ENCODE measurements around the gene MAGEF1.
"Not testable (repeated sequence)": the region's sequence is repeated elsewhere in the genome, so short reads cannot be mapped to it uniquely, and the experiment has no call there.

MAGEF1 gene

DNA sequence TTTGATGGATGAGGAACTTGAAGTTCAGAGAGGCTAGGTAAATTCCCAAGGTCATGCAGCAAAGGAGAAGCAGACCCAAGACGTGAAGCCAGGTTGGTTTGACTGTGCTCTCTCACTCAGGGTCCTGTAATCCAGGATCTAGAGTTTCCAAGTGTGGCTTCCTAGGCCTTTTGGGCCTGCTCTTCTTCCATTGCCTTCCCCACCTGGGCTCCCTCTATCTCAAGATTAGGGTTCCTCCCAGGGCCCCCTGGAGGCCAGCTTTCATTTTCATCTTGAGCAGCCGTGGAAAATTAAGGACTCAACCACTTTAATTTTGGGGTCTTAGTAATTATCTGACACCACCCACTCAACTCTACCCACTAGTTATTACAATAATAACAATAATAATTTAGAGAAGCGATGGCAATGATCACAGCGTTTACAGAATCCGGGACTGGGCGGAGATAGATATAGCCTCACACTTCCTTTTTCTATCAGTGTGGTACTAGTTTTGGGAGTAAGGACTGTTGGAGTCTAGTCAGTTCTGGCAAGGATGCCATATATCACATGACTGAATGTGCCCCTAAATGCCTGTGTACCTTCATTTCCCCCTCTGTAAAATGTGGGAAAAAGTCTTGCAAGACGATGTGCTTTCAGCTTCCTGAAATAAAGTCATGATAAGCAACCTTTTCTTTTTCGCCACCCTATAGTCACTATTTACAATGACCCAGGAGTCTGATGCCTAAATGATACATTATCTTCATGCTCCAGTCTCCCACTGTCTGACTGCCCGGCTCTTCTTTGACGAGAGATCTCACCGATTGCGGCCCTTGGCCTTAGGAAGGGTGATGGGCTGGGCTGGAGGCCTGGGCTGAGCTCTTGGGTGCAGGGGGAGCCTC is 30.2 kb upstream of the MAGEF1 start:
- DNase-seq, result no peak

DNA sequence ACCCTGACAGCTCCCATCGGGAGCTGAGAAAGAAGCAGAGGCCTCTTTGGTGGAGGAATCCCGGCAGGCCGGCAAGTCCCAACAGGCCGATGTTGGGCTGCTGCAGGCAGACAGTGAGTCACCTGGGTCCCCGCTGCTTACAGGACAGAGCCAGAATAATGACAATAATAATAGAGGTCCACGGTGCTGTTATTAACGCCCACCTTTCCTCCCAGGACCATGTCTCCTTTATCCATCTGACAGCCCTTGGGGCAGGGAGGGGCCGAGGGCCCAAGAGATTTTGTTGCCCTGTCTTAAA is 29.3 kb upstream of the MAGEF1 start:
- no peak for DNase-seq

DNA sequence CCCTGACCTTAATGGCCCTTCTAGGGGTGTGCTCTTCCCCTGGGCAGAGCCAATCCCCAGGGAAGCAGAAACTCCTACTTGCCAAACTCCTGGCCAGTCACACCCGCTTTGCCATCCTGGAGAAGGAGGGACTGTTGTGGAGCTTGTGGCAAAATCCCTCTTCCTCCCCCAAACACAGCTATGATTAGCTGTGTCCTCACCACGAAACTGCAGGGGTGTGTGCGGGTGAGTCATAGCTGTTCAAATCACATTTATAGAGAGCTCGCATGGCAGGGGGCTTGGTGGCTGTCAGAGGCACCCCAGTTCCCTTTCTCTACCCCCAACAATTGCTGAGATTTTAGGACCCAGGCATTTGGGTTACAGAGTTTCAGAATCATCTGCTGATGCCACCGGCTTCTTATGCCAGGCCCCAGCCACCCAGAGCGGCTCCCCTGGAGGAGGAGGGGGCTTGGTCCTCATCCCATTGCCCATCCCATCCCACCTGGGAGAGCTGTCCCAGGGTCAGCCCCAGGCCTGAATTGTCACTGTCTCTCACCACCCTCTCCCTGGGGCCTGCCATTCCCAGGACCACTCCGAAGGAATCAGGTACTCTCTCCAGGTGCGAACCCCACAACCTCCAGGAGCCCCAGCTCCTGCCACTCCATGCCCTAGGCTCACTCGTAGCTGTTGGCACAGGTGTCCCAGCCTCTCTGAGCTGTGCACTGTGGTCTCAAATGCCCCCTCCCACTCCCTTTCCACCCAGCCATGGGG is 28.8 kb upstream of the MAGEF1 start:
- DNase-seq, result peak; percentile 61

DNA sequence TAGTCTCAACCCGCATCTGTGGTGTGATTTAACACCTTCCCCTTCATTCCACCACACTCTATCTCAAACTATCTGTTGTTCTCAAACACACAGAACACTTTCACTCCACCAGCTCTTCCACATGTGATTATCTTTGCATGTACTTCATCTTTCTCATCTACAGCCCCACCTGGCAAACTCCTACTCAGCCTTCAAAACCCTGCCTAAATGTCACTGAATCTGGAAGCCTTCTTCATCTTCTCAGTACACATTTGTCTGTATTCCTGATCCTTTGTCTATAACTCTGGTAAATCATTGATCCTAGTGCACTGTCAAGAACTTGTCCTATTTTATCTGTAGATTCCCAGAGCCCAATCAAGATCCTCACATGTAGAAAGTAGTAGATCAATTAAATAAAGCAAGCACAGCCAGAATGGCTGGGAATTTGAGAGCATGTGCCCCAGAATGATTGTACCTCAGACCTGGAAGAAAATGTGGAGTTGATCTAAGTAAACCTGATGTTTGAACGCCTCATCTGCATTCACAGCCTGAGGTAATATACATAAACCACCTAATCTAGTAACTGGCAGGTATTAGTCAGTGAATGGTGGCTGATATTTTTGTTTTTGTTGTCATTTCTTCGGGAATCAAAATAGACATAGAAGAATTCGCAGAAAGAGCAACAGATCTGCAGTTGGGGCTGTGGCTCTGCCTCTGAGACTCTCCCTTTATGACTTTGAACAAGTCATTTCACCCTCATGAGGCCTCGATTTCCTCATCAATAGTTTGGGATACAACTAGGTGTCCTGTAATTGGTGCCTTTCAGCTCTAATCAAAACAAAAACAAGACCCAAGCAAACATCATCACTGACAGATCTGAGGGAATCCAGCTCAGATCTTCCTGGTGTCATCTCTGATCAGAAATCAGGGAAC is 28.0 kb upstream of the MAGEF1 start:
- DNase-seq, result no peak

DNA sequence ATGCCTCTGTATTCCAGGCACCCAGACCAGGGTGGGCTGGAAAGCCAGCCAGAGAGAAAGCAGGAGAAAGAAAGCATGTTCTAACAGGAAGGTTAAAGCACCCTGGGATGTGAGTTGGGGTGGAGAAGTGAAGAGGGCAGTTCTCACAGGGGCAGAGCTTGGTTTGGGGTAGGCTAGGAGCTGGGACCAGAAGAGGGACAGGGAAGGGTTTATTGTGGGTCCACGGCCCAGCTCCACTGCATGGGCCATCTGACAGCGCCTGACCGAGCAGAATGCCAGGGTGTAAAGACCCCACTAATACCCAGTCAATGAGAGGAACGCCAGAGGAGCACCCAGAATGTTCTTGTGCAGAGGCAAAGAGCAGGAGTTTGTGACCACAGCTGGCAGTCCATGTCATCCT is 27.1 kb upstream of the MAGEF1 start:
- no peak for DNase-seq

DNA sequence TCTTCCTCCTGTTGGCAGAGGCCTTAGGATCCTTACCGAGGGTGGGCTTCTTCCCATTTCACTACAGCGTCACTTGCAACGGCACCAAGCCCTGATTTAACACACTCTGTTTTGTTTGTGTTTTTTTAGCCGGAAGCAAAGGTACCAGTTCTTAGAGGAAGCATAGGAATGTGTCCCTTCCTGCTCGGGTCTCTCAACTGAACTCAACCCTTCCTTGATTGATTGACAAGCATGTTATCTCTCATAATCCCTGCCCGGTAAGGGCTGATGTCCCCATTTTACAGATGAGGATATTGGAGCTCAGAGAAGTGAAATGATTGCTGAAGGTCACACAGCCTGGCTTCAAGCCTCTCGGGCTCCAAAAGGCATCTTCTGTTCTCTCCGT is 26.6 kb upstream of the MAGEF1 start:
- DNase-seq, result no peak

DNA sequence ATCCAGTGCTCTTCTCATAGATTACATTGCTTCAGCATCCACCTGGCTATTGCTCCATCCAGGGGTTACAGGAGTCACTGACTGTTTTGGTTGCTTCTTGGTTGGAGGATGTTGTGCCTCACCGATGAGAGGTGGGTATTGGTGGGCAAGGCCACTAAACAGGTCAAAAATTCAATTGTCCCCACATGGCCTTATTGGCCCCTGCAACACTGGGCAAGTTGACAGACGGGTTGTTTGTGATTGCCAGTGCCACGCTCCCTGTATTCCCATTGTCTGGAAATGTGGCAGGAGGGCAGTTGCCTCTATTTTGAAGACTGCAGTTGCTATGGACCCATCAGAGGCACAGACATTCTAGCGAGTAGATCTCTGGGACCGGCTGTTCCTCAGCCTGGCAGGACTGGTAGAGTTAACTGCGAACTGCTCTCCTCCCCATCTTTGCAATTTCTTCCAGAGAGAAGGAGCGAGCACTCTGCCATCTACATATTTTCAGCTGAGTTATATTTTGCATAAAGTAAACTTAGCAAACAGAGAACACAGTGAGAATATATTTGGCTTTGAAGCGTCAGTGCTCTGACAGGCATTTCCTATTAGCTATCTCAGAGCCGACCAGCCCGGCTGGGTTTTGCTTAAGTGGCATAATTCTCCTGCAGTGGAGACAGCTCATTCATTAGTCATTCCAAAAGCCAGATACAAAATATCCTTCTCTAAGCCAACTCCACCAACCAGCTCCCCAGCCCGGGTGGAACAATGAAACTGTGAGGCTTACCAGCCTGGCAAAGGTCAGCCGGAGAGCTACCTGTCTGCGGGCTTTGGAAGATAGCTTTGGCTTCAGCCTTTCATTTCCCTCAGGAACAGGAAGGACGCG is 26.0 kb upstream of the MAGEF1 start:
- peak; percentile 82 for DNase-seq

DNA sequence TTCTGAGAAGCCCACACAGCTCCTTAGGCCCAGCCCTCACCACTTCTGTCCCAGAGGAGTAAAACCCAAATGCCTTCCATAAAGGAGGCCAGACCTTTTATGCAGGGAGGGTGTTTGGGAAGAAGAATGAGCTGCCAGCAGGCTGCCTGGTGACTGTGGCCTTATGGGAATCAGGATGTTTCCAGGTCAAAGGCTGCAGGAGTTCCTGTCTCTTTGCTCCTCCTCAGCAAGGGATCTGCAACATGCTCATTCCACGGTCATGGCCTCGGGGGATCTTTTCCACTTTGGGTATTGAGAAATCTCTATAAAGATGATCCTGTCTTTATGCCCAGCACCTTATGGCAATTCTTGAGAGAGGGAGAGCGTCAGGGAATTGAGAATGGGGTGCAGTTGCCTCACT is 25.2 kb upstream of the MAGEF1 start:
- no peak for DNase-seq

DNA sequence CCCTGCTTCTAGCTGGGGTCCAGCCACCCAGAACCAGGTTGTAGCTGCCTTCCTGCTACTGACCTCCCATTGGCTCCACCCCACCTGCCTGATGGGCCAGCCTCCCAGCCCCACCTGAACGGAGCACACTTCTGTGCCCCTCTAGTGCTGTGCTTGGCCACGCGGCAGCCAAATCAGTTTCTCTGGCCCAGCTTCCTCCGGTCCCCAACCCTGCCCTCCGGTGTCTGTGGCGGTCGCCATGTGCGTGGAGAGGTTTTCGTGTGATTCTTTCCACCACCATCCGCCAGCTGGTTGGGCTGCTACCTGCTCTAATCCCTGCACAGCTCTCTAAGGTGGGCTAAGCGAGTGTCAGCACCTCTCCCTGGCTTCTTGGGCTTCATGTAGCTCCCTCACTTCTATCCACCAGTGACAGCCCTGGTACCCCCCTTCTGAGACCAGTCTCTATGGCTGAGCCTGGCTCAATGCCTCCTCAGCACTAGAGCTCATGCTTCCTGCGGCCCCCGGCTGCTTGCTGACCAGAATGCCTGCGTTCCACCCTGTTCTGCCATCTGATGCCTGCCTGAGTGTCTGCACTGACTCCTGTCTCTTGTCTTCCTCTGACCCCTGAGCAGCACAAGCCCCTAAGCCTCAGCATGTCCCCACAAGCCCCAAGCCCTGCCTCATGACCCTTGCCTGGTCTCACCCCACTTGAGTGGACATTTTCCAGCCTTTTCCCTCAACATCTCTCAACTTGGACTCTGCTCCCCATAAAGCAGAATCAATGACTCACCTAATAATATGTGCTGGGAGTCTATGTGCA is 23.2 kb upstream of the MAGEF1 start:
- DNase-seq, result no peak

DNA sequence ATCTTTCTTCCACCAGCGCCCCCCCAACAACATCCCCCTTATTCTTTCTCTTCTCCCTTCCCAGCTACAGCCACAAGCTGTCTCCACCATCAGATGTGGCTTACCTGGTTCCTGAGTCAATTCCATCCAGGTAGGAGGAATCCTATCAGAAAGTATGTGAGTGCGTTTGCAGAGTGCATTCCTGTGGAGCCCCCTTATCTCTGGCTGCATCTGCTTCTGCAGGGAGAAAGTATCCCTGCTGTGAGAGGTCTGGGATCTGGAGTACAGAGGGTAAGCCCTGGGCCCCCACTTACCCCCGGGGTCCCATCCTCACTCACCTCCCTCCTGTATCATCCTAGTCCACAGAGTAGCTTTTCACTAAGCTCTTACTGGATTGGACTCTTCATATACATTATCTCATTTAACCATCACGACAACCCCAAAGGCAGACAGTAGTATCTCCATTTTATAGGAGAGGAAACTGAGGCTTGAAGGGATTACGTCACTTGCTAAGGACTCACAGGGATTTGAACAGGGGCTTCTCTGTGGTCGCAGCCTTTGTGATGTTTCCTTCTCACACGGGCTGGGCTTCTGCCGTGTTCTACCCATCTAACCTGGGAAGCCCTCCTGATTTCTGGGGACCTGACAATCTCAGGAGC is 22.2 kb upstream of the MAGEF1 start:
- DNase-seq, result no peak

DNA sequence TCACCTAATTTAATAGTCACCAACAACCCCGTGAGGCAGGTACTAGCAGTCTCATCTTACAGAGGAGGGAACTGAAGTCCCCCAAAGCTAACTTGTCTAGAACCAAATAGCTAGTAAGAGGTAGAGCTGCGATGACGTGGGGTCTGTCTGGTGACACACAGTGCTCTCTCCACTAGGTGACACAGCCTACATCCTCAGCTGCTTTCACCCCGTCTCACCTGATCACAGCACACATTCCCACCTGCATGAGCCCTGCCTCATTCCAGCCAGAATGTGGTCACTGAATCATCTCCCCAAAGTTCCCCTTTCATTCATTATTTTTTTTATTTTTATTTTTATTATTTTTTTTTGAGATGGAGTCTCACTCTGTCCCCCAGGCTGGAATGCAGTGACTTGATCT is 21.3 kb upstream of the MAGEF1 start:
- DNase-seq, result no peak

DNA sequence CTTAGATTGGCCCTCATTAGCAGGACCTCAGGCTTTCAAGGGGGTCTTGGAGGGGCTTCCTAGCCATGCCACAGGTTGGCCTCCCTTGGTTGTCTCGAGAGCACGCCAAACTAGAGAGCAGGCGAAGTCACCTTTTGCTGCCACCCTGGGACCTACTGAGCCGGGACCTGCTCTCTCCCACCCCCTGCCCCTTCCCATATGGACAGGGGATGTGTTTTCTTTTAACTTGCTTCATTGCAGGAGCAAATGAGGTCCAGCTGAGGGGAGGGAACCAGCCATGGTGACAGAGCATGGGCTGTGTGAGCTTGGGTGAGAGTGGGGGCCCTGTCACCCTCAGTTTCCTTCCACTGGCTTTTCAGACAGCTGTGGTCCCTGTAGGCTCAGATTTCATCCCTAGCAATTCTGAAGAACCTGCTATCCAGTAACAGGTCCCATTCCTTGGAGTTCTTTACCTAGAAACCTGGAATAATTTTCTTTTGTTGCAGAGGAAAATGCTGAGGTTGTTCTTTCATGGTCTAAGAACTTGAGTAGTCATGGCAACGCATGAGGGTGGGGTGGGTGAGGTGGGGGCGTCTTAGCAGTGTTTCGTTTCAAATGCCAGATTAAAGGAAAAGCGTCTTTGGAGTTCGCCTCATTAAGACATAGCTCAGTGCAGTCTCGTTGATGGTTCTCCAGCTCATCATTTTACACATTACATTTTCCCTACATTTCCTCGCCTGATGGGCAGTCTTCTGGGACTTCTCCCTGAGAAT is 20.1 kb upstream of the MAGEF1 start:
- DNase-seq, result no peak

DNA sequence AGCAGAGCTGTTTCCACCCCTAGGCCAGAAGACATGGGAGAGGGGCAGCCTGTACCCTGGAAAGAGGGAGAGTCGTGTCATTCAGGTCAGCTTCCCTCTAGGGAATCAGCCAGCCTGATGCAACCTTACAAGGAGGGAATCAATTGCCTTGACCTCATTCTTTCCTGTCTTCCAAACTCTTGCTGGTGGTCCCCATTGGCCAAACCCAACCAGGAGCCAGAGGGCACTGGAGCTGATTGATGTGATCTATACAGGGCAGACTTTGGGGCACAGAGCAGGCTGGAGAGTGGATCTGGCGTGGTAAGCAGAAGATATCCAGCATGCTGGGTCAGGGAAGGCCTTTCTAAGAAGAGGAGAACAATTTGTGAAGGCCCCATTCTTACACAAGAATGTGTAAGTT is 19.1 kb upstream of the MAGEF1 start:
- DNase-seq, result no peak

DNA sequence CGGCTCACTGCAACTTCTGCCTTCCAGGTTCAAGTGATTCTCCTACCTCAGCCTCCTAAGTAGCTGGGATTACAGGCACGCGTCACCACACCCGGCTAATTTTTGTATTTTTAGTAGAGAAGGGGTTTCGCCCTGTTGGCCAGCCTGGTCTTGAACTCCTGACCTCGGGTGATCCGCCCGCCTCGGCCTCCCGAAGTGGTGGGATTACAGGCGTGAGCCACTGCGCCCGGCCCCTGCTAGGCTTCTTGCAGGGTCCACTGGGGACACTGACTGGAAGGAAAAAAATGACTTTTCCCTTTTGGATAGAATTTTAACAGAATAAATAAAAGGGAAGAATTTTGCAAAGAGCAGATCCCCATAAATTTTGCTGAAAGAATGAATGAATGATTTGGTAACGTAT is 17.3 kb upstream of the MAGEF1 start:
- not testable (repeated sequence) for DNase-seq

DNA sequence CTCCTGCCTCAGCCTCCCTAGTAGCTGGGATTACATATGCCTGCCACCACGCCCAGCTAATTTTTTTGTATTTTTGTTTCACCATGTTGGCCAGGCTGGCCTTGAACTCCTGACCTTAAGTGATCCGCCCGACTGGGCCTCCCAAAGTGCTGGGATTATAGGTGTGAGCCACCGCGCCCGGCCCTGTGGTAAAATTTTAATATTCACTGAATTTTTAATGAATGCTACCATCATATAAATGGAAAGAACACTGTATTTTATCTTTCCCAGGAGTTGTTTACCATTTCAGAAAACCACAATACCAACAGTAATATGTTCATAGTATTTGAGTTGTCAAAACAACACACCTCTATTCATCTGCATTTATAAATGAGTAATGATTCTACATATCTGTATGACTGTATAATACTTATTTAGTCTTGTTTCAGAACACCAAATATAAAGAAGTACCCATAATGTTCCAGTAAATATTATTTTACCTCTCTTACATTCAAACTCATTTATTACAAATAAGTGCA is 16.2 kb upstream of the MAGEF1 start:
- no peak for DNase-seq

DNA sequence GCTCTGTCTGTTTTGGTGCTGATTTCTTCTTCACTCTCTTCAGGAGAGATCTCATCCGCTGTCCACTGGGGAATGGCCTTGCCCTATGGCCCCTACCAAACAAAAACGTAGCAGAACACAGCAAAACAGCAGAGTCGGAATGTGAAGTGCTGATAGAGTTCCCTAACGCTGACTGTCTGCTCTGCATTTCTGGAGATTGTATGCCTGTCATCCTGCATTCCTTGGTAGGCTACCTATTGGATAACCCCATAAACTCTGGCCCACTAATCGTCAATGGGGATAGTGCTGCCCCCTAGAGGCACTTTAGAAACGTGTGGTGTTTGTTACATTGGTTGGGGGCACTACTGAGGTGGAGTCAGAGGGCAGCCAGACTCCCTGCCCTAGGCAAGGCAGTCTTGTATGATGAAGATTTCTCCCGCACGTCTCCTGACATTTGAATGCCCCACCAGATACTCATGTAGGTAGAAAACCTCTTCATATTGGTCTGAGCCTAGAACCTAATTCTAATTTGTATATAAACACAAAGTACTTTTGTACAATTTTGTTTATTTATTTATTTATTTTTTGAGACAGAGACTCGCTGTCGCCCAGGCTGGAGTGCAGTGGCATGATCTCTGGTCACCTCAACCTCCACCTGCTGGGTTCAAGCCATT is 15.6 kb upstream of the MAGEF1 start:
- DNase-seq, result peak; percentile 58

DNA sequence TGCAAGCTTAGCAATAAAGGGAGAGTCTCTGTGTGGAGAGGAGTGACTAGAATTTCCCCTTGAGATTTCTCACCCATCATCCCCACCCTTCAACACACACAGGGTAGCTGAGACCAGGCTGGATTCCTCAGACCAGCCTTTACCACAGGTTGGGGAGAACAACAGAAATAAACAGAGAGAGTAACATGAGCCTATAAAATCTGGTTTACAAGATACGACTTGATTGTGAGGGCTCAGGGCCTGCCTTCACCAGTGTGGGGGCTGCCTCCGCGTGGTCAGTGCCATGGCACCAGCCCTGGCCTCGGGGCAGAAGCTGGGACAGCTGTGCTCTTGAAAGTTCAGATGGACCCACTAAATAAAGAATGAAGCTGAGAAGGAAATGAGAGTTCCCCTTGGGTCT is 14.6 kb upstream of the MAGEF1 start:
- DNase-seq, result no peak

DNA sequence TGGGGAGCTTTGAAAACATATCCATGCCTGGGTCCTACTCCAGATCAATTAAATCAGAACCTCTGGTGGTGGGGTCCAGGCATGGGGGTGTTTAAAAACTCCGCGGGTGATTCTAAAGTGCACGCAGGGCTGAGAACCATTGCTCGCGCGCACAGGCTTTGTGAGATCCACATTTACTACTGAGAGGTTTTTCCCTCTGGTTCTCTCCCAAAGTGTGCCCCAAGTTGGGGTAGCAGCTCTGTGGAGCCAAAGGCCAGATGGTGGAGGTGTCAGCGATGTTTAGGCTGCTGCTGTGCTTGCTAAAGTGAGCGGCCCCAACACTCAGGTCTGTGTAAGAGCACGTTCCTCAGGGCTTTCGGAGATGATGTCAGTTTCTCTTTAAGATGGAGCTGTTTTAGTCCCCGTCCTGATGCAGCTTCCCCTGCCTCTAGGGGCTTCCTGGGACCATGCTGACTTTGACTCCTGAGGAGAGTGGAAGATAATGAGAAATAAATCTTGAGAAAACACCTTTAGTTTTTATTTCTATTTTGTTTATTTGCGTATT is 13.4 kb upstream of the MAGEF1 start:
- no peak for DNase-seq

DNA sequence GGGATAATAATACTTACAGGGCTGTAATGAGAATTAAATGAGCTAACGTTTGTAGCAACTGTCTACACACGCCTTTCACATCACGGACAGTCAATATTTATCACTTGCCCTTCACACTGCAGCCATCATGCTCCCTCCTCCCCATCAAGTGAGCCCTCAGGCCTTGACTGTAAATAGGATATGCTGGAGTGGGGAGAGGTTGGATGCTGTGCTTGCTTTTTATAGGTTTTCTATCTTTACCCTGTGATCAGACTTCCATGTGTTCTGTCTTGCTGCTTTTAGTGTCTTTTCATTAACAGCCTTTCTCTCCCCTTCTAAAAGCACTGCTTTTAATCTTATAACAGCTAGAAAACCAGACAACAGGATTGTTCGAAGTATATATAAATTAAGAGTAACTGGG is 12.8 kb upstream of the MAGEF1 start:
- DNase-seq, result no peak
